Right ventricle myocardium superior (tissue), 1 donor: ENCODE results near the gene TRIM54. TPM values are rescaled to one million over a fixed set of nuclear protein-coding genes. Genes with fewer than 3 reads are reported as not detected.
A peak's percentile ranks its signal among the peaks of the same experiment; 100 is the strongest.
"Not testable (repeated sequence)": the region's sequence is repeated elsewhere in the genome, so short reads cannot be mapped to it uniquely, and the experiment has no call there.

ENCODE experiments used
- ATAC-seq: fragments of 200-7000 bp; cut with Tn5 transposase; one replicate; pipeline ENCODE4 v1.9.1; 2020; ENCODE audit warnings: mild to moderate bottlenecking; ENCODE audit not compliant: poor library complexity
- DNase-seq: peaks from one replicate; pipeline ENCODE4 v3.0.0-alpha.2; 2020
- intact Hi-C: fragments of 100-400 bp; cut with DNase I; formaldehyde crosslinking; loops from one replicate; pipeline ENCODE4 v1.11.2; 2022
- total RNA-seq: library from RNA; stranded (reverse); fragmentation: NEBNext Ultra II Directional; extraction: Animal tissue kit (Norgen Biotek cat#: 25700); gene quantifications from one replicate; pipeline ENCODE4 v1.2.1, GENCODE V29; 2021
- donor health status: DM: no; HTN: yes; CAD: no; lungs with severe emphysema.

The TRIM54 gene
- total RNA-seq, 1 donor from 2014 or later = 301 TPM

DNA sequence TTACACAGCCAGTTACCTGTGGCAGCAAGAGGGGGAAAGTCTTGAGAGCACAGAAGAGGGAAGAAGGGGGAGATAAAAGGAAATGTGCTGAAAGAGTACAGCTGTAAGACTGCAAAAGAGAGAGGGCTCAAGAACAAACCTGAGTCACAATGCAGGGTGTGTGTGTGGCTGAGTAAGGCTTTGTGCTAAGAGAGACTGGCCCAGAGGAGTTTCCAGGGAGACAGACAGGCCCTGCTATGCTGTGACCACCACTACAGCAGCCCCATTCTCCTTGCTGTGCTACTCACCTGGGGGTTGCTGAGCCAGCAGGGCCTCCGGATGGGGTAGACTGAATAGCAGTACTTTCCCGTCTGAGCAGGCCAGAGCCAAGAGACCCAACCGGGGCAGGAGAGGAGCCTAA is 53.1 kb downstream of the TRIM54 start:
- no peak for ATAC-seq
- DNase-seq = no peak
- intact Hi-C loops = no loop called here

DNA sequence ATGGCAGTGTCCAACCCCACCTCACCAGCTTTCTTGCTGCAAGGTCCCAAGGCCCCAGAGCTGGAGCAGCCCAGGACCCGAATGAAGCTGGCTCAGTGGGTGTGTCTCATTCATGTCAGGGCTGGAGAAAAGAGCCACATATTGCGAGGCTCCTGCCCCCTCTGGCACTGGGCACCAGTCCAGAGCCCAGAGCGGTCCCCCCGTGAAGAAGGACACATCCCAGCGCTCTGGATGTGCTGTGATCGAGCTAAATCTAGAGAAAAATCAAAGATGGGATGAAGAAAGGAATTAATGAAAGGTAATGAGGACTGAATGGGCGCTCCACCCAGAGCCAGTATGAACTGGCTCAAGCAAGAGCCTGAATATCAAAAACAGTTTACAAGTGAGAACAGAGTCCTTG is 53.9 kb downstream of the TRIM54 start:
- intact Hi-C loops = no loop called here
- ATAC-seq (no peak), DNase-seq (no peak)

DNA sequence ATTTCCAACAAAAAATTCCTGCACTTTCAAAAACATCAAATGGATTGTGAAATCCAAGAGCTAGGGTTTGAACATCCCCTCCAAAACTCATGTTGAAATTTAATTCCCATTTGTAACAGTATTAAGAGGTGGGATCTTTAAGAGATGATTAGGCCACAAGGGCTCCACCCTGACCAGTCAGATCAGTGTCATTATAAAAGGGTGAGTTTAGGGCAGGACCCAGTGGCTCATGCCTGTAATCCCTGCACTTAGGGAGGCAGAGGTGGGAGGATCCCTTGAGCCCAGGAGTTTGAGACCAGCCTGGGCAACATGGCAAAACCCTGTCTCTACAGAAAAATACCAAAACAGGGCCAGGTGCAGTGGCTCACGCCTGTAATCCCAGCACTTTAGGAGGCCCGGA is 65.4 kb downstream of the TRIM54 start:
- intact Hi-C loops = no loop called here
- no peak for ATAC-seq
- no peak for DNase-seq

DNA sequence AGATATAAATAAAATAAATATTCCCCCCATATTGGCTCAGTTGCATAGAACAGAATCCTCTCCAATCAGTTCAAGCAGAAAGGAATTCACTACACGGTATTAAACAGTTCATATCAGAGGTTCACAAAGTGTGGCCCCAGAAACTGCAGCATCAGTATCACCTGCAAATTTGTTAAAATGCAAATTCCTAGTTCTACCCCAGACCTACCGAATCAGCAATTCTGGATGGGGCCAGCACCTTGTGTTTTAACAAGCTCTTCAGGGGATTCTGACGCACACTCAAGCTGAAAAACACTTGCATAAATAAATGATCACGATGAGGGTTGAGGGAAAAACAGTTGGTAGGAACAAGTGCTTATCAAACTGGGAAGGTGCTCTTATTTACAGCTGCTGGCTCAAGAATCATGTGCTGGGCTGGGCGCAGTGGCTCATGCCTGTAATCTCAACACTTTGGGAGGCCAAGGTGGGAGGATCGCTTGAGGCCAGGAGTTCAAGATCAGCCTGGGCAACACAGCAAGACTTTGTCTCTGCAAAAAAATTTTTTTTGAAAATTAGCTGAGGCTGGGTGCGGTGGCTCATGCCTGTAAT is 68.0 kb downstream of the TRIM54 start:
- intact Hi-C loops = no loop called here
- no peak for ATAC-seq
- no peak for DNase-seq

DNA sequence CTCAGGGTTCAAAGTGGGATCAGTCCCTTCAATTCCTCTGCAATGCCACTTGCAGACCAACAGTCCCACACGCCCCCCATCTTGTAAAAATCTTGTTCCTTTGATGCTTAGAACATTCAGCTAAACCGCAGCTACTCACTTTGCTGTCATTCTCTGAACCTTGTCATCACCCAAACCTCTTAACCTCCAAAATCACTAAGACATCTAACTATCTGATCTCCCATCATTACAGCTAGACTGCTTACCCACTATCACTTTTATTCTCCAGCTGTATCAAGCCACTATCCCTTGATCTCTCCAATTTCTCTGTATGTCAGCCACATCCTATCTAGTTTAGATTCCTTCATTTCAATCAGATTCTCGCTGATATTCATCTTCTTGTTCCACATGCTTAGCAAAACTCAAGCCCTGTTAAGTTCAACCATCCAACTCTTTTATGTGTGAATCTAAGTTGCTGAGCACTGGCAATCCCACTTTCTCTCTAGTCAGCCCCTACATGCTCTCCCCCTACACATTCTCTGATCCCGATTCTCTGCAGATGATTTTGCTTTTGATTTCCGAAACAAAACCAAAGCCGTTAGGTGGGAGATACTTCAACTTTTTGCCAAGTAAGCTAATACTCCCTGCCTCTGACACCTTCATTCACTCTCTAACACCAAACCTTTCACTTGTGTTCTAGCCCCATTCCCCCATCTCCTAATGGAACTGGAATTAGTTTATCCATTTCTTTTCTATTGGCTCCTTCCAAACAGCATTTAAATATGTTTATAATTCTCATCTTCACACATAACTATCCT is 69.8 kb downstream of the TRIM54 start:
- intact Hi-C loops = no loop called here
- ATAC-seq (no peak), DNase-seq (no peak)

DNA sequence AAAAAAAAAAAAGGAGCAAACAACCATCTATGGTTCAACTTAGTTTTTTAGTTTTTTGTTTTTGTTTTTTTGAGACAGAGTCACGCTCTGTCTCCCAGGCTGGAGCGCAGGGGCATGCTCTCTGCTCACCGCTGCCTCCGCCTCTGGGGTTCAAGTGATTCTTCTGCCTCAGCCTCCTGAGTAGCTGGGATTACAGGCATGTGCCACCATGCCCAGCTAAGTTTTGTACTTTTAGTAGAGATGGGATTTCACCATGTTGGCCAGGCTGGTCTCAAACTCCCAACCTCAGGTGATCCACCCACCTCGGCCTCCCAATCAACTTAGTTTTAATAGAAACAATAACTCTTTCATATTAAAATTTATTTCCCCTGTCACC is 71.1 kb downstream of the TRIM54 start:
- DNase-seq, intact Hi-C loops, ATAC-seq: not testable (repeated sequence)

DNA sequence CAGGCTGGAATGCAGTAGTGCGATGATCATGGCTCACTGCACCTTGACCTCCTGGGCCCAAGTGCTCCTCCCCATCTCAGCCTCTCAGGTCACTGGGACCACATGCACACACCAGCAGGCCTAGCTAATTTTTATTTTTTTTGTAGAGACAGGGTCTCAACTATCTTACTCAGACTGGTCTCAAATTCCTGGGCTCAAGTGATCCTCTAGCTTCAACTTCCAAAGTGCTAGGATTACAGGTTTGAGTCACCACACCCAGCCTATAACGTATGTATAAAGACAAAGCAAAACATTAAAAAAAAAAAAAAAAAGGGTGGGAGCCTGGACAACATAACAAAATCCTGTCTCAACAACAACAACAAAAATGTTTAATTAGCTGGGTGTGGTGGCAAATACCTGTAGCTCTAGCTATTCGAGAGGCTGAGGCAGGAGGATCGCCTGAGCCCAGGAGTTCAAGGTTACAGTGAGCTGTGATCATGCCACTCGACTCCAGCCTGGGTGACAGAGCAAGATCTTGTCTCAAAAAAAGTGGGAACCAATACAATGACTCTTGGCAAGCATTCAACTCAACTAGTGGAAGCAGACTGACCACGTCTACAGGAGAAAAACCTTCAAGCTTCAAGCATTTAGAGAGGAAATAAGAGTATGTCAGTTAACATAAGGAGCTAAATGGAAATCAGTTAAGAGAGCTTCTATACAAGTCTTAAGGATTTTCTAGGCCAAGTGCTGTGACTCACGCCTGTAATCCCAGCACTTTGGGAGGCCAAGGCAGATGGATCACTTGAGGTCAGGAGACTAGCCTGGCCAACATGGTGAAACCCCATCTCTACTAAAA is 71.8 kb downstream of the TRIM54 start:
- ATAC-seq = no peak
- intact Hi-C loops = no loop called here

DNA sequence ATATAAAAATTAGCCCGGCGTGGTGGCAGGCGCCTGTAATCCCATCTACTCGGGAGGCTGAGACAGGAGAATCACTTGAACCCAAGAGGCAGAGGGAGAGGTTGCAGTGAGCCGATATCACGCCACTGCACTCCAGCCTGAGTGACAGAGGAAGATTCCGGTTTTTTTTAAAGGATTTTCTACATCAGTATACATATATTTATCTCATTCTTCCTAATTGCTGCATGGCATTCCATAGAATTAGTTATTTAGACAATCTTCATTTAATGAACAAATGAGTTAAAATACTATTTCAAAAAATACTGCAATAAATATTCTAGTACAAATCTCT is 72.3 kb downstream of the TRIM54 start:
- no peak for ATAC-seq
- intact Hi-C loops = no loop called here

More for the DNA sequence above, 71.8 kb downstream of the TRIM54 start:
- DNase-seq = no peak

DNA sequence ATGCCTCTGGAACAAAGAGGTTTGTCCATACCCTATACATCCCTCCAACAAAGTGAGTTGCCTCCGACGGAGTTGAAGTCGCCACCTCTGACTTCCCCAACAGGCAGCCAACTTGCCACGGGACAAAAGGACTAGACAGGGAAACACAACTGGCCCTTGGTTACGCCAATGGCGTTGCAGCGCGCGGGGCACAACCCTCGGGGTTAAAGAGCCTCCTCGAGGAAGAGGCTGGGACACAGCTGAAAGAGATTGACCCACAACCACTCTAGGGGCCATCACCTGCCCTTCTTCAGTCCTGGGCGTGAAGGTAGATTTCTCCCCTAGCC is 73.8 kb downstream of the TRIM54 start:
- DNase-seq (peak; percentile 63), ATAC-seq (peak; percentile 10)
- intact Hi-C loops = no loop called here

More for the DNA sequence above, 72.3 kb downstream of the TRIM54 start:
- no peak for DNase-seq

DNA sequence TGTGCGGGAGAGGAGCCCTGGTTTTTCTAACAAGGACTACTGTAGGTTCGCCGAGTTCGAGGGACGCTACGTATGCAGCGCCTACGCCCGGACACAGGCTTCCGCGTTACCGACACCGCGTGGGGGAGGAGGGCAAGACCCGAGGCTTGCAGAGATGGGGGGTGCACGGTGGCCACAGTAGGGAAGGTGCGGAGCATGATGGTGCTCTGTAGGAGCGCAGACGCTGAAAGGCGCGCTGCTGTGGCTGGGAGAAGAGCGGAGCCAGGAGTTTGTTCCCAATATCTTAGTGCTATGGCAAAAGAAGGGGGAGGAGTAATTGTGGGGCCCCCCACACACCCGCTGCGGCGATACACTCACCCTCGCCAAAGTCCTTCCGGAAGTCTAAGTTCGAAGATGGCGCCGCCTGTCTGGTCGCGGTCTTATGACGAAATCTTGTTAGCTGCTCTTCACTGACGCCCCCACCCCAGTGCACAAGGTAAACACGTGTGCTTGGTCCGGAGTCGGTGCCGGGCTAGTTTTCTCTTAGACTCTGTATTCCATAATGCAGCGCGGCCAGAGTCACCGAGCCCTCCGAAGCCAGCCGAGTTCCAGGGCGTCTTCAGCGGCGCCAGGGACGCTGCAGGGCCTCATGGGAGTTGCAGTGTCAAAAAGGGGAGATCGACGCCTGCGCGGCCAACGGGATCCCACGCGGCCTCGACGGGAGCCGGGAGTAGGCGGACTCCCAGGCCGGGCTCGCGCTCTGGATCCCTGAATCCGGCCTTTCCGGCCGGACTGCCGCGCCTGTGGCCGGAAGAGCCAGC is 74.4 kb downstream of the TRIM54 start, which contains the start of gene GTF3C2:
TSS of gene GTF3C2 (minus strand) at position 383 of the 800 bp plus-strand sequence. CDS start 13,210 bp downstream, outside the sequence.
- peak; percentile 96 for DNase-seq
- intact Hi-C loops = no loop called here
- peak; percentile 99 for ATAC-seq

Other genes starting within 250 kb of the TRIM54 start
- gene TMEM214, start 249.5 kb upstream of the TRIM54 start, total RNA-seq = 28.2 TPM
- gene AGBL5, start 230.8 kb upstream of the TRIM54 start, total RNA-seq = 6.8 TPM
- 393 TPM for gene OST4, start 210.8 kb upstream of the TRIM54 start, total RNA-seq
- gene EMILIN1, start 203.8 kb upstream of the TRIM54 start, total RNA-seq = 17.4 TPM
- 3.3 TPM for gene KHK, start 195.7 kb upstream of the TRIM54 start, total RNA-seq
- 1.4 TPM for gene CGREF1, start 163.3 kb upstream of the TRIM54 start, total RNA-seq
- 4.0 TPM for gene ABHD1, start 158.6 kb upstream of the TRIM54 start, total RNA-seq
- gene PREB, start 147.8 kb upstream of the TRIM54 start, total RNA-seq = 50.6 TPM
- not detected for gene PRR30, start 143.0 kb upstream of the TRIM54 start, total RNA-seq
- not detected for gene TCF23, start 133.4 kb upstream of the TRIM54 start, total RNA-seq
- 109 TPM for gene ATRAID, start 70.4 kb upstream of the TRIM54 start, total RNA-seq
- gene SLC5A6, start 70.2 kb upstream of the TRIM54 start, total RNA-seq = 12.3 TPM
- gene CAD, start 65.1 kb upstream of the TRIM54 start, total RNA-seq = 8.6 TPM
- gene SLC30A3, start 19.4 kb upstream of the TRIM54 start, total RNA-seq = 10.4 TPM
- gene DNAJC5G, start 7.0 kb upstream of the TRIM54 start, total RNA-seq = 2.3 TPM
- gene UCN, start 26.0 kb downstream of the TRIM54 start, total RNA-seq = 0.59 TPM
- gene MPV17, start 40.7 kb downstream of the TRIM54 start, total RNA-seq = 37.2 TPM
- 14.6 TPM for gene GTF3C2, start 74.3 kb downstream of the TRIM54 start, total RNA-seq
- 37.4 TPM for gene EIF2B4, start 87.9 kb downstream of the TRIM54 start, total RNA-seq
- 55.6 TPM for gene SNX17, start 88.2 kb downstream of the TRIM54 start, total RNA-seq
- 6.0 TPM for gene ZNF513, start 98.3 kb downstream of the TRIM54 start, total RNA-seq
- 34.3 TPM for gene PPM1G, start 127.2 kb downstream of the TRIM54 start, total RNA-seq
- gene NRBP1, start 146.2 kb downstream of the TRIM54 start, total RNA-seq = 50.8 TPM
- gene KRTCAP3, start 160.0 kb downstream of the TRIM54 start, total RNA-seq = 0.24 TPM
- gene IFT172, start 207.3 kb downstream of the TRIM54 start, total RNA-seq = 20.3 TPM
- gene FNDC4, start 212.8 kb downstream of the TRIM54 start, total RNA-seq = 2.0 TPM
- gene GCKR, start 214.4 kb downstream of the TRIM54 start, total RNA-seq = not detected